Muscle of arm (tissue), 12 donors: ENCODE data around the gene GTF2H4. TPM values are rescaled to one million over a fixed set of nuclear protein-coding genes. Genes with fewer than 3 reads are reported as not detected.
"Not testable (repeated sequence)": the region's sequence is repeated elsewhere in the genome, so short reads cannot be mapped to it uniquely, and the experiment has no call there.

Source experiments
- DNase-seq: peaks from one replicate; pipeline ENCODE4 v3.0.0-alpha.2; 2013
- polyA plus RNA-seq, 12 donors: library from polyadenylated mRNA; unstranded; fragments of 120-200 nt; gene quantifications; one replicate each; pipeline ENCODE4 v1.2.1, GENCODE V29; 2013; ENCODE audit not compliant: insufficient read length in 12 of 12

The GTF2H4 gene
- polyA plus RNA-seq, 12 donors, result 18.0 to 33.4 (median 24.4) TPM; not detected in 1

DNA sequence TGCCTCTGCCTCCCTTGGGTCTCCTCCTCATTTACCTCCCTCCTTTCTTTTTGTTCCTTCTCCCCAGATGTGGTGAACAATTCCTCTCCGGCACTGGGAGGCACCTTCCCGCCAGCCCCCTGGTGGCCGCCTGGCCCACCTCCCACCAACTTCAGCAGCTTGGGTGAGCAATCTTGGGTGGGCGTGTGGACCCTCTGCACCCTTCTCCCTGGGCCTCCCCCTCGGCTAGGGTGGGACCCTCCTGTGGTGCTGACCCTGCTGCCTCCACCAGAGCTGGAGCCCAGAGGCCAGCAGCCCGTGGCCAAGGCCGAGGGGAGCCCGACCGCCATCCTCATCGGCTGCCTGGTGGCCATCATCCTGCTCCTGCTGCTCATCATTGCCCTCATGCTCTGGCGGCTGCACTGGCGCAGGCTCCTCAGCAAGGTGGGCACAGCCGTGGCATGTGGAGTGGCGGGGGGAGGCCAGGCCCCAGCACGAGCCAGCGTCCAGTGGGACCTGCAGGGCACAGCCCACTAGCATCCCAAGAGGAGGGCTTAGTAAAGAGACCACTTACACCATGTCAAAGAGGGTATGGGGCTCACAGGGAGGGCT lies 14.9 kb upstream of the GTF2H4 start:
- DNase-seq, result no peak

DNA sequence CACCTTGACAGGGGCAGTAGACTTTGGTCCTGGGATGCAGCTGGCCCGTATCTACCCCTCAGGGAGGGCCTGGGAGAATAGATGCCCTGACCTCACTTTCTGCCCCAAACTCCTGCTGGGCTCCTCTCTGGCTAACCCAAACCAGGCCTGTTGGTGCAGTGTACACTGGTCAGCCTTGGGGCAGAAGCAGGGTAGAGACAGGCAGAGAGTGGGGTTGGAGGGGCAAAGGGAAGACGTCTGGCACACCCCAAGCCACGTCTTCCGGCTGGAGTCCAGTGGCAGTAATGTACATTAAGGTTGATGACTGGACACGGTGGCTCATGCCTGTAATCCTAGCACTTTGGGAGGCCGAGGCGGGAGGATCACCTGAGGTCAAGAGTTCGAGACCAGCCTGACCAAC lies 14.3 kb upstream of the GTF2H4 start:
- no peak for DNase-seq

DNA sequence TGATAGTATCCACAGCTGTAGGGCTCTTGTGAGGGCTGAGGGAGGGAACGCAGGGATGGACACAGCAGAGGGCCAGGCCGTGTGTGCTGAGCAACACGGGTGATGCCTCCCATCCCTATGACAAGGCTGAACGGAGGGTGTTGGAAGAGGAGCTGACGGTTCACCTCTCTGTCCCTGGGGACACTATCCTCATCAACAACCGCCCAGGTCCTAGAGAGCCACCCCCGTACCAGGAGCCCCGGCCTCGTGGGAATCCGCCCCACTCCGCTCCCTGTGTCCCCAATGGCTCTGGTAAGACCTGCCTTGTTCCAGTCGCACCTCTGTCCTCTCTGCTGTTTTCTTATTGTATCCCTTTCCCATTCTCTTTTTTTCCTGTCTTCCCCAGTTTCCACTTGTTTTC lies 13.6 kb upstream of the GTF2H4 start:
- no peak for DNase-seq

DNA sequence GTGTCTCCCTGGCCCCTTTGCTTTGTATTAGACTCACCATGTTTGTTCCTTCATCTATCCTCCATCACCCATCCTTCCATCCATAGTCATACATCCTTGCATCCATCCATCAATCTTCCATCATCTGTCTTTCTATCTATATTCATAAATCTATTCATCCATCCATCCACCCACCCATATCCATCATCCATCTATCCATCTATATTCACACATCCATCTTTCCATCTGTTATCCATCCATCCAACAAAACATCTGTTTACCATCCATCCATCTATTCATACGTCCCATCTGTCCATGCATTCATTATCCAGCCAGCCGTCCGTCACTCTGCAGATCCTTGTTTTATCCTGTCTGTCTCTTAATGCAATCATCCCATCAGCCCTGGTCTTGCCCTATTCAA lies 13.1 kb upstream of the GTF2H4 start:
- DNase-seq, result no peak

DNA sequence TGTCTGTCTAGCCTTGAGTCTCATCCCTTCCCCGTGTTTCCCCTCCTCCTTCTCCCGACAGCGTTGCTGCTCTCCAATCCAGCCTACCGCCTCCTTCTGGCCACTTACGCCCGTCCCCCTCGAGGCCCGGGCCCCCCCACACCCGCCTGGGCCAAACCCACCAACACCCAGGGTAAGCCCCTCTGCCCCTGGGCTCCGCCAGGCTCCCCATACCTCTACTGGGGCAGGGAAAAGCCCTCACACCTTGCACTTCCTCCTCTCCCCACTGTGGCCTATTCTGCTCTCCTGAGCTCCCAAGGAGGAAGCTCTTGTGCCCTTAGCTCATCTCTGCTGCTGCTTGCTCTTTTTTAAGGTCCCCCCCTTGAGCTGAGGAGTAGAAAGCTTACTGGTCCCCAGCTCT lies 12.7 kb upstream of the GTF2H4 start:
- DNase-seq, result no peak

DNA sequence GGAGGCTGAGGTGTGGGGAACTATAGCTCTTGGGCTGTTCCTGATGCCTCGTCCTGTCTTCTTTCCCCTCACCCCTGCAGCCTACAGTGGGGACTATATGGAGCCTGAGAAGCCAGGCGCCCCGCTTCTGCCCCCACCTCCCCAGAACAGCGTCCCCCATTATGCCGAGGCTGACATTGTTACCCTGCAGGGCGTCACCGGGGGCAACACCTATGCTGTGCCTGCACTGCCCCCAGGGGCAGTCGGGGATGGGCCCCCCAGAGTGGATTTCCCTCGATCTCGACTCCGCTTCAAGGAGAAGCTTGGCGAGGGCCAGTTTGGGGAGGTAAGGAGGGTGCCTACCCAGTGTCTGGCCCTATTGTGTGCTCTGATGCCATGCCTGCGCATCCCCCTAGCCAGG lies 11.5 kb upstream of the GTF2H4 start:
- DNase-seq, result no peak

DNA sequence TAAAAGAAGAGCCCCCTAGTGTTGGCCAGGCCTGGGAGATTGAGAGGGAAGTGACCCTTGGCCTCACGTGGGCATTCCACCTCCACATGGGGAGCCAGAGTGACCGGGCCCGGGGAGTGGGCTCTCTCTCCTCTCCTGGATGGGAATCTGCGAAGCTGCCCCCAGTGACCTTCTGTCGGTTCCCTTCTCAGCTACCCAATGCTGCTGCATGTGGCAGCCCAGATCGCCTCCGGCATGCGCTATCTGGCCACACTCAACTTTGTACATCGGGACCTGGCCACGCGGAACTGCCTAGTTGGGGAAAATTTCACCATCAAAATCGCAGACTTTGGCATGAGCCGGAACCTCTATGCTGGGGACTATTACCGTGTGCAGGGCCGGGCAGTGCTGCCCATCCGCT lies 10.1 kb upstream of the GTF2H4 start:
- no peak for DNase-seq

DNA sequence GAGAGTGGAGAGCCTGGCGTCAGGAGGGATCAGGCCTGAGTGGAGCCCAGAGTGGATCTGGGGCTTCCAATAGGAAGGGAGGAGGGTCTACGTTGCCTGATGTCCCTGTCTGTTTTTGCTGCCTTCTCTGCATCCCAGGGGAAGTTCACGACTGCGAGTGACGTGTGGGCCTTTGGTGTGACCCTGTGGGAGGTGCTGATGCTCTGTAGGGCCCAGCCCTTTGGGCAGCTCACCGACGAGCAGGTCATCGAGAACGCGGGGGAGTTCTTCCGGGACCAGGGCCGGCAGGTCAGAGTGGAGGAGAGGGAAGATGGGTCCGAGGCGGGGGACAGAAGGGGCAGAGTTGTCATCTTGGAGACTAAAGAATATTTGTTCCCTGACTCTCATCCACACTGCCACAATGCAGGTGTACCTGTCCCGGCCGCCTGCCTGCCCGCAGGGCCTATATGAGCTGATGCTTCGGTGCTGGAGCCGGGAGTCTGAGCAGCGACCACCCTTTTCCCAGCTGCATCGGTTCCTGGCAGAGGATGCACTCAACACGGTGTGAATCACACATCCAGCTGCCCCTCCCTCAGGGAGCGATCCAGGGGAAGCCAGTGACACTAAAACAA lies 9.2 kb upstream of the GTF2H4 start:
- no peak for DNase-seq

DNA sequence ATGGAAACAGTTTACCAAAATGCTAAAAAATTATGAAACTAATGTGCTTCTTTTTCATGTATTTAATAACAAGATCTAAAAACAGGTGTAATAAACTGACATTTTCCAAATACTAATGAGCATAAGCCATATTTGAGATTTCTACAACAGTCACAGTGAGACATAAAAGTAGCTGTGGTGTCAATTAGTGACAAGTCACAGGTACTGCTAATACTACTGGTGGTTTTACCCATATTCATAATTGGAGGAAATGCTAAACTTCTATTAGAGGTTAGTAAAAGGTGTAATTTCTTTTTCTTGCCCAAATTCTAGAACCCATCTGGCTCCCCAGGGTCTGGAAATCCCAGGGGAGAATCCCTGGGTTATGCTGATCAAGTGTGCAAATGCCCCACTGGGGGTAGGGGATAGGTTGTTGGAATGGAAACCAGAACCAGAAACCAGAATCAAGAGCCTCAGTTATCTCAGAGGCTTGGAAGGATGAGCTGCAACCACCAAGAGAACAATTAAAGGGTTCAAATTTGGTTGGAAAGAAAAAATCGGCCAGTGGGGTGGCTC lies 7.1 kb upstream of the GTF2H4 start:
- DNase-seq, result no peak

DNA sequence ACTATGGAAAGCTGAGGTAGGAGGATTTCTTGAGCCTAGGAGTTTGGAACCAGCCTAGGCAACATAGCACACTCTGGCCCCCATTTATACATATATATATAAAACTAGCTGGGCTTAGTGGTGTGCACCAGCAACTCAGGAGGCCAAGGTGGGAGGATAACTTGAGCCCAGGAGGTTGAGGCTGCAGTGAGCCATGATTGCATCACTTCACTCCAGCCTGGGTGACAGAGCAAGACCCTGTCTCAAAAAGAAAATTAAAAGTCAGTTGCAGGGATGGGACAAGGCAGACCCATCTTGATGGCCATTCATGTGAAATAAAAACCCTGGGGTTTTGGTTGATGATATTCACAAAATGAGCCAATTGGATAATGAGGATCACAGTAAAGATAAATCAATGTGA lies 6.6 kb upstream of the GTF2H4 start:
- no peak for DNase-seq

DNA sequence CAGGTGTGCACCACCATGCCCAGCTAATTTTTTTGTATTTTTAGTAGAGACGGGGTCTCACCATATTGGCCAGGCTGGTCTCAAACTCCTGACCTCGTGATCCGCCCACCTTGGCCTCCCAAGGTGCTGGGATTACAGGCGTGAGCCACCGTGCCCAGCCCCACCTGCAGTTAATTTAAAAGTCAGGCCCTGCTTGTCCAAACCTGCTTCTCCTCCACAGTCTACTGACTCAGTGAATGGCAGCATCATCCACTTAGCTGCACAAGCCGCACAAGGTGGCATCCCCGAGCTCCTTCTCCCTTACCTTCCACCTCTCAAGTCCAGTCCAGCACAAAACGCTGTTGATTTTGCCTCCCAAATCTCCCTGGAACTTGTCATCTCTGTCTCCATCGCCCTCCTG lies 5.8 kb upstream of the GTF2H4 start:
- DNase-seq, result not testable (repeated sequence)

DNA sequence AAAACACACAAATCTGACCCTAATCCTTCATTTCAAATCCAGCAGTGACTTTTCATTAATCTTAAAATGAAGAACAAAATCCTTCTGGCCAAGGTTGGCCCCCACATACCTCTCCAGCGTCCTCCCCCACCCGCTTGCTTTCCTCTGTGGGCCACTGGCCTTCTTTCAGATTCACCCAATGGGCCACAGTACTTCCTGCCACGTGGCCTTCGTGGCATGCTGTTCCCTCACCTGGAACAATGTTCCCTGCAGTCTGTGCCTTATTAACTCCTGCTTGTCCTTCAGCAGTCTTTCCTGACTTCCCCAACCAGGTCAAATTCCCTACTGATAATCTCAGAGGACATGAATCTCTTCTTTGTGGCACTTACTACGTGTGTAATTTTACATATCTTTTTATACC lies 5.3 kb upstream of the GTF2H4 start:
- no peak for DNase-seq

DNA sequence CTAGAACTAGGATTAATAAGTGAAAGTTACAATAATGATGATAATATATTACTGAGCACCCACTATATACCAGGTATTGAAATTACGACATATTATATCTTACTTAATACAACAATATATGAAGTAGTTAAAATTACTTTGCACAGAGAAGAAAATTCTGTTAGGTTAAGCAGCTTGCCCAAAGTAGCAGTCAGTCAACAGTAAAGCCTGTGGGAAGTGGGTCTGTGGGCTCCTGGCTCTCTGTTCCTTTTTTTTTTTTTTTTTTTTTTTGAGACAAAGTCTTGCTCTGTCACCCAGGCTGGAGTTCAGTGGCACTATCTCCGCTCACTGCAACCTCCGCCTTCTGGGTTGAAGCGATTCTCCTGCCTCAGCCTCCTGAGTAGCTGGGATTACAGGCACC lies 4.8 kb upstream of the GTF2H4 start:
- no peak for DNase-seq

DNA sequence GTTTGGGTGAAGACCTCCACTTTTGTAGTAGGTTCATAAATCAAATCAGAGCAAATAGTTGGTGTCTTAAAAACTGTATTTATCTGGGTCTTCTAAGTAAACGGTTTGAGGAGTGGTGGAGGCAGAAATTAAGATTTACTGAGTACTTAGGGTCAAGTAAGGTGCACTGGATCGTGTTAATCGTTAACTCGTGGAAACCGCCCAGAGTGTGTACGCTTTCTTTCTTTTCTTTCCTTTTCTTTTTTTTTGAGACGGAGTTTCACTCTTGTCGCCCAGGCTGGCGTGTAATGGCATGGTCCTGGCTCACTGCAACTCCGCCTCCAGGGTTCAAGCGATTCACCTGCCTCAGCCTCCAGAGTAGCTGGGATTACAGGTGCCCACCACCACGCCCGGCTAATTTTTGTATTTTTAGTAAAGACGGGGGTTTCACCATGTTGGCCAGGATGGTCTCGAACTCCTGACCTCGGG lies 683 bp upstream of the GTF2H4 start:
- not testable (repeated sequence) for DNase-seq

DNA sequence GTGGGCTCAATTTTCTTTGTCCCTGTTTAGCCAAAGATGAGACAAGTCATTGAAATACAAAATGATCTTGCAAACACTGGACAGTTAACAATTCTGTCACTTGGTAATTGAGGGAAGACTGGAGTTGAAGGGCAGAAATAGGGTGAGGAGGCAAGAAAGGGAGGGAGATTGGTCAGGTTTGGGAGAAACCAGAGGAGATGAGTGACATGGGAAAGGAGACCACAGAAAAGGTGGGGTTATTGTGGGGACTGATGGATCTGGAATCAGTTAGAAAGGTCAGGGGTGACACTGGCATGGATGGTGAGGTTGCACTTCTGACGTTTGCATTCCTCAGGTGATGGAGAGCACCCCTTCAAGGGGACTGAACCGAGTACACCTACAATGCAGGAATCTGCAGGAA lies 693 bp downstream of the GTF2H4 start:
- DNase-seq, result no peak

DNA sequence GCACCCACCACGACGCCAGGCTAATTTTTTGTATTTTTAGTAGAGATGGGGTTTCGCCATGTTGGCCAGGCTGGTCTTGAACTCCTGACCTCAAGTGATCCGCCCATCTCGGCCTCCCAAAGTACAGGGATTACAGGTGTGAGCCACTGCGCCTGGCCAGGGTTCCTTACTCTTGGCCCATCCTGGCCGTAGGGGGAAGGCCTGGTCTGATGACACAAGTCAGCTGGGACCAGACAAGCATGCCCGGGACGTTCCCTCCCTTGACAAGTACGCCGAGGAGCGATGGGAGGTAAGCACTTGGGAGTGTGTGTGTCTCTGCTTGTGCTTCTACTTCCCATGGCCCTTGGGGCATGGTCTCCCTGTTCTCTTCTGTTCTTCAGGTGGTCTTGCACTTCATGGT lies 2.5 kb downstream of the GTF2H4 start:
- not testable (repeated sequence) for DNase-seq

DNA sequence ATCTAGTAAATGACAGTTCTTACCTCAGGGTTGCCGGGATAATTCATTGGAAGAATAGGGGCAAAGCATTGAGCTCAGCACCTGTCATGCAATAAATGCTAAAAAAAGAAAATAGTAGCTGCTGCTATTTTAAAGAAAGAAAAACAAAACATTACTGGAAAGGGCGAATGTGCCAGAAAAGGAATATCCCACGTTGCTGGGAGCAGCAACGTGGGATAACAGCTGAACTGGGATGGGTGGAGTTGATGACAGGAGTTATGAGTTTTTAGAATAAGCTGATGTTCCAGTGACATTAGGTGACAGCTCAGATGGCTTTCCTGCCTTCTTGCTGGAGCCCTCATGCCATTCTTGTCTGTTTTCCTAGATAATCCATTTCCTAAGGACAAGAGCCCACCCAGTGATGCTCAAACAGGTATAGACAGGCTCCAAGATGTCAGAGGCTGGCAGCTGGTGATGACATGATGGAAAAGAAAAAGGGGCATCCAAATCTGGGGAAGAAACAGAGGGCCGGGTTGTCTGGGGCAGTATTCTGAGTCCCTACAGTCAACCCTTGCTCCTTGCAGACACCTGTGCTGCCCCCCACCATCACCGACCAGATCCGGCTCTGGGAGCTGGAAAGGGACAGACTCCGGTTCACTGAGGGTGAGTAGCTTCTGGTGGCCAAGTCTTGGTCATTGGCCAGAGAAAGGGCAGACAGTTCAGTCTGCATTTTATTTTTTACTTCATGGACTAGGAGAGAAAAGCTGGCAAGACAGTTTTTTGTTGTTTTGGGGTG lies 4.9 kb downstream of the GTF2H4 start:
- no peak for DNase-seq

DNA sequence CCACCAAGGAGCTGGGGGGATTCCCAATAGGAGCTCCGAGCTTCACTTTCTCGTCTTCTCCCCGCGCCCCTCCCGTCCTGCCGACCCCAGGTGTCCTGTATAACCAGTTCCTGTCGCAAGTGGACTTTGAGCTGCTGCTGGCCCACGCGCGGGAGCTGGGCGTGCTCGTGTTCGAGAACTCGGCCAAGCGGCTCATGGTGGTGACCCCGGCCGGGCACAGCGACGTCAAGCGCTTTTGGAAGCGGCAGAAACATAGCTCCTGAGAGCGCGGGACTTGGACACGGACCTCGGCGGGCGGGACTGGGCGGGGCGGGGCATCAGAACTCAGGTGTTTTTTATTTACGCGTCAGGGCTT lies 5.7 kb downstream of the GTF2H4 start:
- no peak for DNase-seq

DNA sequence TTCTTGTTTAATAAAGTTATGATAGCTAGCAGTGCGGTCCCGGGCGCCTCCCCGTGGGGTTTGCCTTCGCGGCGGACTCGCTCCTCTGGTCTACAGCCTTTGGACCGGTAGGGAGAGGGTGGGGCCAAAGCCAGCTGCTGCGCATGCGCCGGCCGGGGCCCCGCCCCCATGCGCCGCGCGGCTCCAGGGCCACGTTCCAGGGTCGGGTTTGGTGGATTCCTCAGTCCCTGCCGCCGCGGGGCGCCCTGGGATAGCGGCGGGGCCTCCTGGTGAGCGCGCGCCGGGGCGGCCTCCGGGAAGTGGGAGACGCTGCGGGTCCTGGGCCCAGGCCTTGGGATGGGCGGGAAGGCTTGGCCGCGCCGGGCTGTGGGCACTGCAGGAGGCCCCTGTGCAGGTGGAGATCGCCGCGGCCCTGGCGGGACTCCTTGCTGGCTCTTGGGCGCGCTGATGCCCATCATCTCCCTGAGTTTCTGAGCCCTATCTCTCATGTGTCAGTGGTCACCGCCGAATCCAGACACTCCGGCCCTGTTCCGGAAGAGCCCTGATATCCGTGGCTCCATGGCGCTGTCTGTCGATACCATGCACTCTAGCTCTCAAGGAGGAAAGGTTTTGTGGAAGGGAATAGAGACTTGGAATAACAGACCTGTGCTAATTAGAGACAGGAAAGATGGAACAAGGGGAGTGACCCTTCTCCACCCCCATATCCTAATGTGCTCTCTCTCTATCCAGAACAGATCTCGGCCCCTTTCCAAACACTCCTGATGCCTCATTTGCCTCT lies 6.3 kb downstream of the GTF2H4 start, which contains the start of gene VARS2:
VARS2 (plus strand) TSS at position 163 of the 778 bp plus-strand sequence; CDS start at position 762, 599 bp downstream.
- DNase-seq, result peak; percentile 93

DNA sequence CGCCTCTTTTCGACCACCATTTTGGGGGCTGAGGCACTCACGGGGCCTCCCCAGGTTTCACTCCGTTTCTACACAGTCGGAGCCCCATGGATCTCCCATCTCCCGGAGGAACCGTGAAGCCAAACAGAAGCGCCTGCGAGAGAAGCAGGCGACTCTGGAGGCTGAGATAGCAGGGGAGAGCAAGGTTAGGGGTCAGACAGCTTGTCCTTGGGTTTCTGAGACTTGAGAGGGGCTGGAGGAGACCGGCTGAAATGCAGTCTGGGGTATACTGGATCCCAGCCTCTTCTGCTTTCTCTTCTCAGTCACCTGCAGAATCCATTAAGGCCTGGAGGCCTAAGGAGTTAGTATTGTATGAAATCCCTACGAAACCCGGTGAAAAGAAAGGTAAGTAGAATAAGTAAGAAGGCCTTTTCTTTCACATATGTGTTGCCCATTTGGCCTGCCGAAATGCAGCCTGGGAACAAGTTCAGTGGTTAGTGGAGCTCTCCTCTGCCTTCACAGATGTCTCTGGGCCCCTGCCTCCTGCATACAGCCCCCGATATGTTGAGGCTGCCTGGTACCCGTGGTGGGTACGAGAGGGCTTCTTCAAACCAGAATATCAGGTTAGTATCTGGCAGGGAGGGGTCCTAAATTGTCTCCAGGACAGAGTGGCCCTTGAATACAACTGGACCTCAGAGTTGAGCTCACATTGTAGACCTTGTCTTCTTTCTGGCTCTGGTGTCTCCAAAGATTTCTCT lies 7.0 kb downstream of the GTF2H4 start:
- peak; percentile 31 for DNase-seq

DNA sequence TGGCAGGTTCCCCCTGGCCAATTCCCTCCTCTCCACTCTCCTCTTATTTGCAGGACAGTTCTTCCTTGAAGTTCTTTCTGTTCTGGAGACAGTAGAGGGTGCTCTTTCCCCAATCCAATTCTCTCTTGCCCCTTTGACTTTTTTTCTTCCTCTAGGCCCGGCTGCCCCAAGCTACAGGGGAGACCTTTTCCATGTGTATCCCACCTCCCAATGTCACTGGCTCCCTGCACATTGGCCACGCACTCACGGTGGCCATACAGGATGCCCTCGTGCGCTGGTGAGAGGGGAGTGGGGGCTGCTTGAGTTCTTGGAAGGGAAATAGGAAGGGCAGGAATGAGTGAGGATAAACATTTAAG lies 7.6 kb downstream of the GTF2H4 start:
- peak; percentile 66 for DNase-seq
